Activated CD8-positive, alpha-beta T cell treated with anti-CD3 and anti-CD28 coated beads for 36 hours (primary cell): ENCODE results near the gene MBL2. TPM values are rescaled to one million over a fixed set of nuclear protein-coding genes. Genes with fewer than 3 reads are reported as not detected.

Experiments used
- ATAC-seq: fragments of 200-7000 bp; cut with Tn5 transposase; one replicate; pipeline ENCODE4 v1.10.0; 2021; ENCODE audit warnings: mild to moderate bottlenecking, moderate library complexity
- CTCF ChIA-PET: fragments of 350-600 bp; sonication (Branson Sonifier 250); formaldehyde crosslinking; loops from one replicate; lab custom pipeline; 2021; ENCODE audit warnings: antibody characterized with exemption; lab: Charles Lee
- POLR2A ChIA-PET: fragments of 350-600 bp; sonication (Branson Sonifier 250); formaldehyde crosslinking; loops from one replicate; lab custom pipeline; 2021; ENCODE audit warnings: antibody characterized with exemption; lab: Charles Lee
- DNase-seq: peaks from one replicate; pipeline ENCODE4 v3.0.0-alpha.2; 2020
- H3K27ac Mint-ChIP-seq: one replicate; pipeline ENCODE4 v1.8.0; 2021; ENCODE audit warnings: mild to moderate bottlenecking, mixed read lengths
- H3K27me3 Mint-ChIP-seq: one replicate; pipeline ENCODE4 v1.8.0; 2021; ENCODE audit warnings: mixed read lengths
- H3K36me3 Mint-ChIP-seq: one replicate; pipeline ENCODE4 v1.8.0; 2021; ENCODE audit warnings: low read depth, mixed read lengths
- H3K4me1 Mint-ChIP-seq: one replicate; pipeline ENCODE4 v1.8.0; 2021; ENCODE audit warnings: low read depth, mixed read lengths
- H3K4me3 Mint-ChIP-seq: one replicate; pipeline ENCODE4 v1.8.0; 2021; ENCODE audit warnings: mild to moderate bottlenecking, moderate library complexity, mixed read lengths
- H3K9me3 Mint-ChIP-seq: one replicate; pipeline ENCODE4 v1.8.0; 2021; ENCODE audit warnings: mixed read lengths
- intact Hi-C: fragments of 100-400 bp; cut with micrococcal nuclease; formaldehyde crosslinking; loops from one replicate; pipeline ENCODE4 v1.10.0; 2022
- total RNA-seq, 2 experiments: library from RNA; stranded (reverse); gene quantifications; one replicate each; pipeline ENCODE4 v1.2.3, GENCODE V29; 2021
- TF ChIP-seq, protein P1 (sequence below): fragments of 200-600 bp; IDR thresholded peaks from one replicate; pipeline ENCODE4 v1.8.0; 2022; ENCODE audit warnings: antibody characterized with exemption, mild to moderate bottlenecking

The MBL2 gene
- total RNA-seq, 2 experiments from 2014 or later, result not detected

- no peaks in the 10 kb centered on the region for H3K4me1 Mint-ChIP-seq
- no peak overlapping the region for H3K27ac Mint-ChIP-seq
- H3K36me3 Mint-ChIP-seq, result no peaks in the 10 kb centered on the region
- no peaks in the 10 kb centered on the region for H3K27me3 Mint-ChIP-seq
- ATAC-seq (no peak), DNase-seq (no peak)
- no peak overlapping the region for H3K4me3 Mint-ChIP-seq
- CTCF ChIA-PET, result interaction anchor here (0.8 to 2.3 kb wide), 3 partner anchors 11 to 95 kb away, joined by 3 to 23 read pairs (median 4); no protein-coding TSS in a partner anchor
- TF ChIP-seq, protein P1, sequence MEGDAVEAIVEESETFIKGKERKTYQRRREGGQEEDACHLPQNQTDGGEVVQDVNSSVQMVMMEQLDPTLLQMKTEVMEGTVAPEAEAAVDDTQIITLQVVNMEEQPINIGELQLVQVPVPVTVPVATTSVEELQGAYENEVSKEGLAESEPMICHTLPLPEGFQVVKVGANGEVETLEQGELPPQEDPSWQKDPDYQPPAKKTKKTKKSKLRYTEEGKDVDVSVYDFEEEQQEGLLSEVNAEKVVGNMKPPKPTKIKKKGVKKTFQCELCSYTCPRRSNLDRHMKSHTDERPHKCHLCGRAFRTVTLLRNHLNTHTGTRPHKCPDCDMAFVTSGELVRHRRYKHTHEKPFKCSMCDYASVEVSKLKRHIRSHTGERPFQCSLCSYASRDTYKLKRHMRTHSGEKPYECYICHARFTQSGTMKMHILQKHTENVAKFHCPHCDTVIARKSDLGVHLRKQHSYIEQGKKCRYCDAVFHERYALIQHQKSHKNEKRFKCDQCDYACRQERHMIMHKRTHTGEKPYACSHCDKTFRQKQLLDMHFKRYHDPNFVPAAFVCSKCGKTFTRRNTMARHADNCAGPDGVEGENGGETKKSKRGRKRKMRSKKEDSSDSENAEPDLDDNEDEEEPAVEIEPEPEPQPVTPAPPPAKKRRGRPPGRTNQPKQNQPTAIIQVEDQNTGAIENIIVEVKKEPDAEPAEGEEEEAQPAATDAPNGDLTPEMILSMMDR, result no peak
- no peaks in the 10 kb centered on the region for H3K9me3 Mint-ChIP-seq
- intact Hi-C loops, result loop anchor here (5.0 kb wide), 1 partner anchor 42 kb away; no protein-coding TSS in a partner anchor
- POLR2A ChIA-PET, result no interaction called here
These were observed 32.4 kb downstream of the MBL2 start for GRCh38 chr10:52740155-52740549.

DNA sequence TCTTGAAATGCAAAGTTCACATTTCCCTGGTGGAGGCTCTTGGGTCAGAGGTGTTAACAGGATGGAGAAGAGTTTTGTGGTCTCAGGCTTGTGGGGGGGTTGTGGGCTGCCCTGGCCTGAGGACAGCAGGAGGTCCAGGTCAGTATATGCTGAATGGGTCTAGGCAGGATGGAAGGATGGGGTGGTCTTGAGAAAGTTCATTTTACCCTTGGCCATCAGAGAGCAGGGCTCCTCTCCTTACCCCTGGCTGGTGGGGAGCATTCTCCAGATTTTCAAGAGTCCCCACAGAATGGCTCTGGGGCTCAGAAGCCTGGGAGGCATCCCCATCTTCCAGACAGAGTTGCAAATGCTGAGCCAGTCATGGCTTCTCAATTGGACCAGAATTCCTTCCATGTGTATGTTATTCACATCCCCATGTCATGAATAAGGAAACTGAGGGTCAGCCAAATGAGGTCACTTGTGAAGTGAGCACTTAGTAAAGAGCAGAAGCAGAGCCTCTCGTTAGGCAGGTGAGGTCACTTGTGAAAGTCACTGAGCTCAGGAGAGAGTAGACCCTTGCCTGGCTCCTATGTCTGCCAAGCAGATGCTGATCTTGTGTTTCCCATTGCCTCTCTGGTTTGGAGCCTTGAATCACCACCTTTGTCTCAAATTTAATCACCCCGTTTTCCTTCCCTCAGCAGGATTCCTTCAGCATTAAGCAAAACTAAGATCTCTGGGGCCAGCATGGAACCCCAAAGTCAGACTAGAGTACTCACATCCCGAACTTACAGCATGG is 33.0 kb downstream of the MBL2 start:
- Mint-ChIP-seq H3K27me3 (no peaks in the 10 kb centered on the region), H3K27ac (no peak overlapping the region), H3K9me3 (no peaks in the 10 kb centered on the region), H3K4me1 (no peaks in the 10 kb centered on the region), H3K4me3 (no peak overlapping the region), H3K36me3 (no peaks in the 10 kb centered on the region)
- intact Hi-C loops, result loop anchor here (5.0 kb wide), 1 partner anchor 43 kb away; no protein-coding TSS in a partner anchor
- DNase-seq, result no peak
- CTCF ChIA-PET, result interaction anchor here (1.4 to 2.3 kb wide), 2 partner anchors 11 to 41 kb away, joined by 4 to 23 read pairs; no protein-coding TSS in a partner anchor
- TF ChIP-seq, protein P1, result no peak
- ATAC-seq, result no peak
- POLR2A ChIA-PET, result no interaction called here

- no peaks in the 10 kb centered on the region for H3K36me3 Mint-ChIP-seq
- intact Hi-C loops, result no loop called here
- ChIA-PET CTCF (no interaction called here), POLR2A (no interaction called here)
- TF ChIP-seq, protein P1, result no peak
- H3K4me3 Mint-ChIP-seq, result no peak overlapping the region
- no peaks in the 10 kb centered on the region for H3K27me3 Mint-ChIP-seq
- no peaks in the 10 kb centered on the region for H3K4me1 Mint-ChIP-seq
- H3K9me3 Mint-ChIP-seq, result no peaks in the 10 kb centered on the region
- ATAC-seq (no peak), DNase-seq (no peak)
- no peak overlapping the region for H3K27ac Mint-ChIP-seq
These were observed 33.6 kb downstream of the MBL2 start for GRCh38 chr10:52738951-52739350.

- ChIA-PET CTCF (interaction anchor here (0.8 to 1.8 kb wide), 4 partner anchors 11 to 85 kb away, joined by 4 to 6 read pairs (median 4); no protein-coding TSS in a partner anchor), POLR2A (no interaction called here)
- Mint-ChIP-seq H3K27ac (no peak overlapping the region), H3K36me3 (no peaks in the 10 kb centered on the region), H3K9me3 (no peaks in the 10 kb centered on the region), H3K4me3 (no peak overlapping the region), H3K4me1 (no peaks in the 10 kb centered on the region), H3K27me3 (no peaks in the 10 kb centered on the region)
- no peak for DNase-seq
- TF ChIP-seq, protein P1, result peak; percentile 36
- intact Hi-C loops, result loop anchor here (5.0 kb wide), 1 partner anchor 87 kb away; no protein-coding TSS in a partner anchor
- no peak for ATAC-seq
These were observed 43.1 kb downstream of the MBL2 start for GRCh38 chr10:52729271-52730104.
